HepG2 (cell line): ENCODE measurements around the gene ERCC6L2. TPM values are rescaled to one million over a fixed set of nuclear protein-coding genes. Genes with fewer than 3 reads are reported as not detected.
A peak's percentile ranks its signal among the peaks of the same experiment; 100 is the strongest.

Experiments used
- ATAC-seq: fragments of 200-7000 bp; cut with Tn5 transposase; 3 replicates; pipeline ENCODE4 v1.9.1; 2020; ENCODE audit warnings: mild to moderate bottlenecking, moderate library complexity
- BruUV-seq: library from RNA; stranded (reverse); fragments of 400-500 nt; replicated peaks from 2 replicates; lab custom pipeline; 2021; lab: Mats Ljungman, UMichigan
- CTCF ChIA-PET: fragments of 300-600 bp; formaldehyde crosslinking; extraction: SDS; loops from one replicate; lab custom pipeline; 2021; ENCODE audit warnings: low total read pairs, inconsistent platforms, low intra/inter-chr PET ratio; lab: Yijun Ruan, JAX
- POLR2A ChIA-PET: fragments of 350-600 bp; sonication (Branson Sonifier 250); formaldehyde crosslinking; loops from one replicate; lab custom pipeline; 2020; ENCODE audit warnings: antibody characterized with exemption, inconsistent platforms; lab: Yijun Ruan, JAX
- DNase-seq: peaks from one replicate; pipeline ENCODE4 v3.0.0-alpha.2; 2015; ENCODE audit warnings: low spot score
- FAIRE-seq: peaks from 3 replicates; lab custom pipeline; 2011; peaks lifted over from hg19 to GRCh38; lab: Jason Lieb, UNC
- H2AFZ ChIP-seq: one replicate; pipeline ENCODE4 v1.6.1; 2011; ENCODE audit warnings: low read length, inconsistent platforms
- H3K27ac ChIP-seq: fragments of 300-600 bp; 3 replicates; pipeline ENCODE4 v1.8.0; 2011; ENCODE audit warnings: mixed run types, mild to moderate bottlenecking, mixed read lengths, low read length, inconsistent platforms; ENCODE audit not compliant: insufficient read depth; ENCODE audit errors: extremely low read length
- H3K27me3 ChIP-seq, 2 experiments: fragments of 200-600 bp in 1 of 2; 2 replicates in 1 of 2; 3 replicates in 1 of 2; pipeline versions ENCODE4 v1.6.0 to v1.8.0; 2011; ENCODE audit warnings: low read length in 2 of 2, mild to moderate bottlenecking in 2 of 2, moderate library complexity in 2 of 2, inconsistent platforms in 1 of 2; ENCODE audit not compliant: insufficient read depth in 2 of 2, control insufficient read depth in 1 of 2
- H3K36me3 ChIP-seq, 2 experiments: fragments of 200-600 bp in 1 of 2; replicated peaks in 1 of 2; 2 replicates in 1 of 2; 3 replicates in 1 of 2; pipeline versions ENCODE4 v1.5.1 to v1.8.0; 2011; ENCODE audit warnings: low read length in 2 of 2, inconsistent platforms in 1 of 2; ENCODE audit not compliant: insufficient read depth in 2 of 2, control insufficient read depth in 1 of 2
- H3K4me1 ChIP-seq: 2 replicates; pipeline ENCODE4 v1.5.1; 2012; ENCODE audit warnings: low read length, inconsistent platforms; ENCODE audit not compliant: insufficient read depth
- H3K4me2 ChIP-seq: 2 replicates; pipeline ENCODE4 v1.6.0; 2011; ENCODE audit warnings: low read depth, low read length, inconsistent platforms
- H3K4me3 ChIP-seq, 3 experiments: fragments of 200-600 bp in 1 of 3; sonication (generic), shearing (Covaris generic) in 1 of 3; replicated peaks in 1 of 3; 2 replicates each; pipeline ENCODE4 v1.5.1; 2011 to 2016; ENCODE audit warnings: low read length in 3 of 3, inconsistent platforms in 2 of 3, low read depth in 2 of 3, mild to moderate bottlenecking in 2 of 3, control low read depth in 1 of 3, mixed read lengths in 1 of 3; ENCODE audit not compliant: insufficient read depth in 1 of 3
- H3K79me2 ChIP-seq: one replicate; pipeline ENCODE4 v1.6.1; 2011; ENCODE audit warnings: low read length, inconsistent platforms; ENCODE audit not compliant: insufficient read depth
- H3K9ac ChIP-seq: 2 replicates; pipeline ENCODE4 v1.6.0; 2011; ENCODE audit warnings: mild to moderate bottlenecking, low read depth, low read length, inconsistent platforms; ENCODE audit not compliant: insufficient read depth
- H3K9me3 ChIP-seq: 2 replicates; pipeline ENCODE4 v1.5.1; 2012; ENCODE audit warnings: mild to moderate bottlenecking, low read length
- H4K20me1 ChIP-seq: 2 replicates; pipeline ENCODE4 v1.6.0; 2011; ENCODE audit warnings: inconsistent platforms, mild to moderate bottlenecking, low read length, moderate library complexity; ENCODE audit not compliant: insufficient read depth
- ZNF484 ChIP-seq: sonication (generic); formaldehyde crosslinking; IDR thresholded peaks from 2 replicates; pipeline ENCODE4 v1.5.1; 2020; ENCODE audit warnings: mild to moderate bottlenecking, low read depth, missing genetic modification reagents, borderline replicate concordance
- WGBS: methylation state at CpG from one replicate; pipeline ENCODE4 v1.1.6; 2017; ENCODE audit warnings: low lambda C conversion rate; 5-methylcytosine and 5-hydroxymethylcytosine counted together
- in situ Hi-C: cut with HindIII; loops from 2 replicates; pipeline ENCODE4 v1.10.0; 2017; ENCODE audit warnings: low pct_unique_long_range_greater_than_20kb; ENCODE audit not compliant: extremely low pct_ligation_motif_present
- intact Hi-C: fragments of 100-400 bp; cut with micrococcal nuclease; formaldehyde crosslinking; loops from one replicate; pipeline ENCODE4 v1.10.0; 2022; ENCODE audit not compliant: unreplicated experiment
- polyA plus RNA-seq, 8 experiments: library from polyadenylated mRNA; depleted of rRNA in 3 of 8; stranded (reverse) in 7 of 8; unstranded in 1 of 8; fragments of >200 nt; fragmentation: Illumina TruSeq in 4 of 8; extraction: Trizol in 4 of 8; gene quantifications; 2 replicates each; pipeline versions ENCODE4 v1.2.1 to v1.2.3, GENCODE V29; 2011 to 2016; ENCODE audit warnings: low read depth in 4 of 8, missing spikeins in 1 of 8, mixed read lengths in 1 of 8; ENCODE audit not compliant: insufficient read depth in 1 of 8
- total RNA-seq, 5 experiments: library from RNA; depleted of rRNA; stranded (reverse); fragments of >200 nt; fragmentation: Illumina TruSeq; extraction: Trizol; gene quantifications; 2 replicates each; pipeline ENCODE4 v1.2.3, GENCODE V29; 2016; ENCODE audit warnings: low read depth in 1 of 5
- TF ChIP-seq, protein P1 (sequence below): IDR thresholded peaks from 2 replicates; pipeline ENCODE4 v1.6.1; 2016; ENCODE audit warnings: missing compliant biosample characterization, missing genetic modification reagents, borderline replicate concordance
- TF ChIP-seq, protein P2 (sequence below): IDR thresholded peaks from 2 replicates; pipeline ENCODE4 v1.6.1; 2012; ENCODE audit warnings: inconsistent platforms
- TF ChIP-seq, protein P3 (sequence below): sonication (generic); formaldehyde crosslinking; conservative IDR thresholded peaks from 2 replicates; pipeline ENCODE4 v1.4.0; 2020; ENCODE audit warnings: mild to moderate bottlenecking, missing genetic modification reagents, moderate library complexity

Gene ERCC6L2
- total and polyA plus RNA-seq, 2 of the 13 experiments (the other 11 are each of a cell fraction or from before 2014, with no cell fraction given) = 13.4 to 45.9 TPM

DNA sequence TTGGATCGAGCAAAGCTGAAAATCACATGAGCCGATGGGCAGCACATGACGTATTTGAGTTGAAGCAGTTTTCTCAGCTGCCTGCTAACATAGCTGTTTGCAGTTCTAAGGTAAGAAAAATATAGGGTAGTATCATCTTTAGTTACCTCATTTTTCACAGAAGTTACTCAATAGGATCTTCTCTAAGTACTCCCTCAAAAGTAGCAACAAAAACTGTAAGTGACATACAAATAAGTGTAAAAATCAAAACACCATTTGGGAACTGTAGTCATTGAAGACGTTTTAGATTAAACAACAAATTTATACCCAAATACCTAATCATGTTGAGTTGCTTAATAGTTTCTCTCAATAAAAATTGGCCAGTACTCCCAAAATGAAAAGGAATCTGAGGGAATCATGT is 102.6 kb downstream of the ERCC6L2 start:
- POLR2A ChIA-PET = no interaction called here
- H3K9ac ChIP-seq = no peak overlapping the region

More for the DNA sequence above, 102.6 kb downstream of the ERCC6L2 start:
- Histone ChIP-seq H3K4me3 (no peak overlapping the region), H3K36me3 (peaks cover 5 to 12% of the 10 kb centered on the region in 2 experiments; a peak in 2 of 5 replicates), H3K4me2 (no peak overlapping the region), H4K20me1 (no peaks in the 10 kb centered on the region), H2AFZ (no peak overlapping the region), H3K79me2 (no peaks in the 10 kb centered on the region), H3K9me3 (no peaks in the 10 kb centered on the region), H3K27me3 (no peaks in the 10 kb centered on the region), H3K4me1 (no peaks in the 10 kb centered on the region)
- CTCF ChIA-PET = no interaction called here
- intact Hi-C loops = no loop called here
- ATAC-seq = no peak
- peak; percentile 30 for FAIRE-seq
- in situ Hi-C loops = no loop called here
- no peak for TF ChIP-seq ZNF484 (CRISPR knock-in tag)
- TF ChIP-seq, protein P1, sequence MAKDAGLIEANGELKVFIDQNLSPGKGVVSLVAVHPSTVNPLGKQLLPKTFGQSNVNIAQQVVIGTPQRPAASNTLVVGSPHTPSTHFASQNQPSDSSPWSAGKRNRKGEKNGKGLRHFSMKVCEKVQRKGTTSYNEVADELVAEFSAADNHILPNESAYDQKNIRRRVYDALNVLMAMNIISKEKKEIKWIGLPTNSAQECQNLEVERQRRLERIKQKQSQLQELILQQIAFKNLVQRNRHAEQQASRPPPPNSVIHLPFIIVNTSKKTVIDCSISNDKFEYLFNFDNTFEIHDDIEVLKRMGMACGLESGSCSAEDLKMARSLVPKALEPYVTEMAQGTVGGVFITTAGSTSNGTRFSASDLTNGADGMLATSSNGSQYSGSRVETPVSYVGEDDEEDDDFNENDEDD = no peak
- TF ChIP-seq, protein P2, sequence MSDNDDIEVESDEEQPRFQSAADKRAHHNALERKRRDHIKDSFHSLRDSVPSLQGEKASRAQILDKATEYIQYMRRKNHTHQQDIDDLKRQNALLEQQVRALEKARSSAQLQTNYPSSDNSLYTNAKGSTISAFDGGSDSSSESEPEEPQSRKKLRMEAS = no peak
- TF ChIP-seq, protein P3, sequence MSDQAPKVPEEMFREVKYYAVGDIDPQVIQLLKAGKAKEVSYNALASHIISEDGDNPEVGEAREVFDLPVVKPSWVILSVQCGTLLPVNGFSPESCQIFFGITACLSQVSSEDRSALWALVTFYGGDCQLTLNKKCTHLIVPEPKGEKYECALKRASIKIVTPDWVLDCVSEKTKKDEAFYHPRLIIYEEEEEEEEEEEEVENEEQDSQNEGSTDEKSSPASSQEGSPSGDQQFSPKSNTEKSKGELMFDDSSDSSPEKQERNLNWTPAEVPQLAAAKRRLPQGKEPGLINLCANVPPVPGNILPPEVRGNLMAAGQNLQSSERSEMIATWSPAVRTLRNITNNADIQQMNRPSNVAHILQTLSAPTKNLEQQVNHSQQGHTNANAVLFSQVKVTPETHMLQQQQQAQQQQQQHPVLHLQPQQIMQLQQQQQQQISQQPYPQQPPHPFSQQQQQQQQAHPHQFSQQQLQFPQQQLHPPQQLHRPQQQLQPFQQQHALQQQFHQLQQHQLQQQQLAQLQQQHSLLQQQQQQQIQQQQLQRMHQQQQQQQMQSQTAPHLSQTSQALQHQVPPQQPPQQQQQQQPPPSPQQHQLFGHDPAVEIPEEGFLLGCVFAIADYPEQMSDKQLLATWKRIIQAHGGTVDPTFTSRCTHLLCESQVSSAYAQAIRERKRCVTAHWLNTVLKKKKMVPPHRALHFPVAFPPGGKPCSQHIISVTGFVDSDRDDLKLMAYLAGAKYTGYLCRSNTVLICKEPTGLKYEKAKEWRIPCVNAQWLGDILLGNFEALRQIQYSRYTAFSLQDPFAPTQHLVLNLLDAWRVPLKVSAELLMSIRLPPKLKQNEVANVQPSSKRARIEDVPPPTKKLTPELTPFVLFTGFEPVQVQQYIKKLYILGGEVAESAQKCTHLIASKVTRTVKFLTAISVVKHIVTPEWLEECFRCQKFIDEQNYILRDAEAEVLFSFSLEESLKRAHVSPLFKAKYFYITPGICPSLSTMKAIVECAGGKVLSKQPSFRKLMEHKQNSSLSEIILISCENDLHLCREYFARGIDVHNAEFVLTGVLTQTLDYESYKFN (CRISPR knock-in tag) = no peak
- TF ChIP-seq, all 625 proteins: peak for 0
- WGBS = 96% methylated on average over 4 of the region's 4 CpGs
- H3K27ac ChIP-seq = no peak overlapping the region
- no TSS peak for BruUV-seq
- no peak for DNase-seq
